Activated CD4-positive, alpha-beta memory T cell treated with anti-CD3 and anti-CD28 coated beads, Interleukin-2, amount 10 ng/mL, durations not matched to agents 7 days and 5 days (primary cell): ENCODE data around the gene NRROS. TPM values are rescaled to one million over a fixed set of nuclear protein-coding genes. Genes with fewer than 3 reads are reported as not detected.

ENCODE experiments used
- CTCF ChIA-PET: fragments of 350-600 bp; sonication (Branson Sonifier 250); formaldehyde crosslinking; loops from one replicate; lab custom pipeline; 2021; ENCODE audit warnings: antibody characterized with exemption, inconsistent platforms; lab: Charles Lee
- POLR2A ChIA-PET: fragments of 350-600 bp; sonication (Branson Sonifier 250); formaldehyde crosslinking; loops from one replicate; lab custom pipeline; 2021; ENCODE audit warnings: antibody characterized with exemption; lab: Charles Lee
- DNase-seq: peaks from one replicate; pipeline ENCODE4 v3.0.0-alpha.2; 2020
- H3K27ac Mint-ChIP-seq: one replicate; pipeline ENCODE4 v1.8.0; 2021; ENCODE audit warnings: mild to moderate bottlenecking, mixed read lengths
- H3K27me3 Mint-ChIP-seq: one replicate; pipeline ENCODE4 v1.8.0; 2021; ENCODE audit warnings: mixed read lengths
- H3K36me3 Mint-ChIP-seq: one replicate; pipeline ENCODE4 v1.8.0; 2021; ENCODE audit warnings: low read depth, mixed read lengths
- H3K4me1 Mint-ChIP-seq: one replicate; pipeline ENCODE4 v1.8.0; 2021; ENCODE audit warnings: mixed read lengths
- H3K4me3 Mint-ChIP-seq: one replicate; pipeline ENCODE4 v1.8.0; 2021; ENCODE audit warnings: mild to moderate bottlenecking, mixed read lengths
- H3K9me3 Mint-ChIP-seq: one replicate; pipeline ENCODE4 v1.8.0; 2021; ENCODE audit warnings: mixed read lengths
- total RNA-seq, 2 experiments: library from RNA; stranded (reverse); gene quantifications; one replicate each; pipeline ENCODE4 v1.2.3, GENCODE V29; 2021

The NRROS gene
- total RNA-seq, 2 experiments from 2014 or later = 50.1 to 52.8 TPM

DNA sequence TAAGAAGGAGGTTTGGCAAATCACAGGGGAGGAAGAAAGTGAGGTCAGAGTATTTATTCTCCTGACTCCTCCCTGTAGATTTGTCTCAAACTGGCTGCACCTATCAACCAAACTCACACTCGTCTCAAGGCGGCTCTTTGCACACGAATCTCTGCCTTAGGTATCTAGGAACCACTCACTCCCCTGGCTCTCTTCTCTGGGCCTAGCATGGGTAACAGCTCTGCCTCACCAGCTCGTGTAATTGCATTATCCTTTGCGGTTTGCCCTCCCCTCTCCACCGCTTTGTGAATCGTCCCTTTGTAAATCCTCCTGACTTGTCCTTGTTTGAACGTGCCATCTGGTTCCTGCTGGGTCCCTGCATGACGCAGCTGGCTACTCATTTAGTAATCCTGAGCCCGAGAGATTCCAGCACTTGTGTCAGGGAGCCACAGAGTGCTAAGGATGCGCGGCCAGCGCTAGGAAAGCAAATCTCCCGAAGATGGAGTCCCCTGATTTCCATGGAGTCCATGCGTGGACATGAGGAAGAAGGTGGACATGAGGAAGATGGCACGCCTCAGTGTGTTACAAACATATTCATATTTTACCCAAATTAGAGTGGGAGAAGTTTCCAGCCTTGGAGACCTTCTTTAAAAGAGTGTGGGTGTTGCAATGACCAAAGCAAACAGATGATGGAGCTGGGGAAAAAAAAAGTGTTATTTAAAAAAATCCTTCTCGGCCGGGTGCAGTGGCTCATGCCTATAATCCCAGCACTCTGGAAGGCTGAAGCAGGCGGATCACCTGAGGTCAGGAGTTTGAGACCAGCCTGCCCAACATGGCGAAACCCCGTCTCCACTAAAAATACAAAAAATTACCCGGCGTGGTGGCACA, 26.7 kb downstream of the NRROS start:
- H3K4me3 Mint-ChIP-seq = no peak overlapping the region
- no peaks in the 10 kb centered on the region for H3K27me3 Mint-ChIP-seq
- no peak for DNase-seq
- peaks cover 20% of the 10 kb centered on the region for H3K4me1 Mint-ChIP-seq
- H3K9me3 Mint-ChIP-seq = no peaks in the 10 kb centered on the region
- H3K27ac Mint-ChIP-seq = no peak overlapping the region
- ChIA-PET POLR2A (no interaction called here), CTCF (no interaction called here)
- peaks cover 25% of the 10 kb centered on the region for H3K36me3 Mint-ChIP-seq

DNA sequence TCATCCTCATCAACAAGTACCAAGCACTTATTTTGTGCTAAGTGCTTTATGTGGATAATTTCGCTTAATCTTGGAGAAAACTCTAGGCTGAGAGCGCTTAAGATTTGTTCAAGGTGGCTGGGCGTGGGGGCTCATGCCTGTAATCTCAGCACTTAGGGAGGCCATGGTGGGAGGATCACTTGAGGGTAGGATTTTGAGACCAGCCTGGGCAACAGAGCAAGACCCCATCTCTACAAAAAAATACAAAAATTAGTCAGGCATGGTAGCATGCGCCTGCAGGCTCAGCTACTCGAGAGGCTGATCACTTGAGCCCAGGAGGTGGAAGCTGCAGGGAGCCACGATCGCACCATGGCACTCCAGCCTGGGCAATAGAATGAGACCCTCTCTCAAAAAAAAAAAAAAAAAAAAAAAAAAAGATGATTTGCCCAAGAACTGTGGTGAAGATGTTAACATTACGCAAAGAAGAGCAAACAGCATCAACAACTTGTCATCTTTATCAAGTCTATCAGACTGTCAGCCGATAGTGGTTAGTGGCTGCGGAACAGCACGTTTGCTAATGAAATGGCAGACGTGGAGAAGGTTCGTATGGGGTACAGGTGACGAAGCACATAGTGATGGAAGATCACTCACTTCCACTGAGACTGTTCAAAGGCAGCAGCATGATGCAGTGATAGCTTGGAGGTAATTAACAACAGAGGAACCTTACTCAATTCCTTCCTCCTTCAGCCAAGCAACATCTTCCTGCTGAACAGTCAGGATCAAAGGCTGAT, 27.7 kb downstream of the NRROS start:
- H3K27me3 Mint-ChIP-seq = no peaks in the 10 kb centered on the region
- POLR2A ChIA-PET = no interaction called here
- H3K9me3 Mint-ChIP-seq = no peaks in the 10 kb centered on the region
- CTCF ChIA-PET = no interaction called here
- DNase-seq = no peak
- H3K36me3 Mint-ChIP-seq = peaks cover 18% of the 10 kb centered on the region
- no peak overlapping the region for H3K27ac Mint-ChIP-seq
- peaks cover 24% of the 10 kb centered on the region for H3K4me1 Mint-ChIP-seq
- no peak overlapping the region for H3K4me3 Mint-ChIP-seq

DNA sequence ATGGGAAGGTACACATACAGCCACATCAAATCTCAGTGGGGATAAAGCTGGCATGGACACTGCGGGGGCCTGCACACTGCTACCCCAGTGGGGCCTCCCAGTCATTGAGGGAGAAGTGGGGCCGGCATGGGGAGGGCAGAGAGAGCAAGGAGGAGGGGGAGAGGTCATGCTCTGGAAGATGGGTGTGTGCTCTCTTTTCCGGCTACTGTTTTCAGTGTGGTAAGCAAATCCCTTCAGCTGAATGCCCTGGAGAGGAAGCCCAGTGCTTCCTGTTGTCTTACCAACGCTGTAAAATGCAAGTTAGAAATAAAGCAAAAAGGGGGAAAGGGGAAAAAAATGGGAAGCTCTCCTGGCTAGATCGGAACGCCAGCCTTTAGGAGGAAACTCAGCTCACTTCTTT, 30.8 kb downstream of the NRROS start:
- H3K36me3 Mint-ChIP-seq = peaks cover 17% of the 10 kb centered on the region
- peak; percentile 21 for DNase-seq
- H3K4me3 Mint-ChIP-seq = peak overlapping the region; percentile 56
- ChIA-PET POLR2A (interaction anchor here (0.9 to 1.5 kb wide), 5 partner anchors 16 to 204 kb away, joined by 3 to 7 read pairs (median 3); partner anchors contain the start of gene NRROS), CTCF (interaction anchor here (0.8 to 2.8 kb wide), 3 partner anchors 9 to 66 kb away, joined by 3 to 16 read pairs (median 3); no protein-coding TSS in a partner anchor)
- peaks cover 30% of the 10 kb centered on the region for H3K4me1 Mint-ChIP-seq
- H3K27me3 Mint-ChIP-seq = no peaks in the 10 kb centered on the region
- H3K9me3 Mint-ChIP-seq = peaks cover 2% of the 10 kb centered on the region
- H3K27ac Mint-ChIP-seq = peak overlapping the region; percentile 76

DNA sequence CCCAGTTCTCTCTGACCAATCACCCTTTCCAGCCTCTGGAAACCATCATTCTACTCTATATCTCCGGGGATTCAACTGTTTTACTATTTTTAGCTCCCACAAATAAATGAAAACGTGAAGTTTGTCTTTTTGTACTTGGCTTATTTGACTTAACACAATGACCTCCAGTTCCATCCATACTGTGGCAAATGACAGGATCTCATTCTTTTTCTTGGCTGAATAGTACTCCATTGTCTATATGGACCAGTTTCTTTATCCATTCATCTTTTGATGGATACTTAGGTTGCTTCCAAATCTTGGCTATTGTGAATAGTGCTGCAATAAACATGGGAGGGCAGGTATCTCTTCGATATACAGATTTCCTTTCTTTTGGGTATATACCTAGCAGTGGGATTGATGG, 34.1 kb downstream of the NRROS start:
- POLR2A ChIA-PET = interaction anchor here (1.0 kb wide), 1 partner anchor 34 kb away, joined by 3 read pairs; the partner anchor contains the start of gene NRROS
- DNase-seq = no peak
- Mint-ChIP-seq H3K4me1 (peaks cover 49% of the 10 kb centered on the region), H3K9me3 (peaks cover 2% of the 10 kb centered on the region), H3K27ac (no peak overlapping the region), H3K27me3 (no peaks in the 10 kb centered on the region), H3K4me3 (no peak overlapping the region), H3K36me3 (peaks cover 16% of the 10 kb centered on the region)
- CTCF ChIA-PET = interaction anchor here (1.7 kb wide), 1 partner anchor 64 kb away, joined by 5 read pairs; no protein-coding TSS in a partner anchor

DNA sequence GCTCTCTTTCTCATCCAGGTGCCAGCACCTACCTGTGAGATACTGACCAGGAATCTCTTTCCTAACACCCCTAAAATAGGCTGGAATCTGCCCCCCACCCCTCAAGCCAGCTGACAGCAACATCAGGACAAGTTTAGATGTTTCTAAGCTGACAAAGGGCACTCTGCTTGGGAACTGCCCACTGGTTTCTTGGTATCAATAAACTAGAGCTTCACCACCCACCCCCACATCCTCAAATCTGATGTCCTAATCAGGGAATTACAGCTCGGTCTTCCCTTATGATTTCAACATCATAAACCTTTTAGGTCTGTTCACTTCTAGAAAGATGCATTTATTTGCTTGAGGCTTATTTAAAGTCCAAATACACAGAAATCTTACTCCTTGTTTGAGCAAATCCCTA, 37.9 kb downstream of the NRROS start:
- Mint-ChIP-seq H3K4me1 (peaks cover 27% of the 10 kb centered on the region), H3K4me3 (no peak overlapping the region), H3K27ac (no peak overlapping the region), H3K36me3 (peaks cover 19% of the 10 kb centered on the region), H3K27me3 (no peaks in the 10 kb centered on the region), H3K9me3 (peaks cover 5% of the 10 kb centered on the region)
- no peak for DNase-seq
- ChIA-PET CTCF (interaction anchor here (0.8 to 2.1 kb wide), 10 partner anchors 8 to 149 kb away, joined by 3 to 20 read pairs (median 5); partner anchors contain the start of gene NRROS), POLR2A (interaction anchor here (0.9 to 2.1 kb wide), 6 partner anchors 37 to 265 kb away, joined by 3 to 8 read pairs (median 4); partner anchors contain the start of genes NCBP2, NRROS and PAK2)

DNA sequence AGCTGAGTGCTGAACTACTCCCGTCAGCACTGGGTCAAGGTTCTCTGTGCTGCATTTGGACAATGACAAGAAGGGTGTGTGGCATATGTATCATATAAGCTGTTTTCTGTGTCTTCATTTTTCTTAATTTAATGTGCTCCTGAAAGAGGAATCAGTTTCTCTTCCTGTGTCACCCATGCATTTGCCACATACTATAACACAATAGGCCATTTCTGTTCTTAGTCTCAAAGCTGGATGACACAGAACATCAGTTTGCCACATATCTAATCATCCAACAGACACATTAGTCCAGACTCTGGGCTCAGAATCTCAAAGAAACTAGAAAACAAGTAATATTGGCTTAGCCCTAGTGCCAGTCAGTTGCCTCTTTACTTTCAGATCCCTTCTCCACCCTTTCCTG, 38.4 kb downstream of the NRROS start:
- no peak overlapping the region for H3K27ac Mint-ChIP-seq
- H3K27me3 Mint-ChIP-seq = no peaks in the 10 kb centered on the region
- peaks cover 7% of the 10 kb centered on the region for H3K9me3 Mint-ChIP-seq
- ChIA-PET CTCF (interaction anchor here (1.2 to 2.1 kb wide), 7 partner anchors 13 to 149 kb away, joined by 3 to 20 read pairs (median 5); partner anchors contain the start of gene NRROS), POLR2A (interaction anchor here (0.9 to 2.1 kb wide), 5 partner anchors 38 to 265 kb away, joined by 3 to 8 read pairs (median 3); partner anchors contain the start of genes NCBP2 and PAK2)
- H3K4me3 Mint-ChIP-seq = no peak overlapping the region
- DNase-seq = no peak
- peaks cover 28% of the 10 kb centered on the region for H3K4me1 Mint-ChIP-seq
- peaks cover 21% of the 10 kb centered on the region for H3K36me3 Mint-ChIP-seq

DNA sequence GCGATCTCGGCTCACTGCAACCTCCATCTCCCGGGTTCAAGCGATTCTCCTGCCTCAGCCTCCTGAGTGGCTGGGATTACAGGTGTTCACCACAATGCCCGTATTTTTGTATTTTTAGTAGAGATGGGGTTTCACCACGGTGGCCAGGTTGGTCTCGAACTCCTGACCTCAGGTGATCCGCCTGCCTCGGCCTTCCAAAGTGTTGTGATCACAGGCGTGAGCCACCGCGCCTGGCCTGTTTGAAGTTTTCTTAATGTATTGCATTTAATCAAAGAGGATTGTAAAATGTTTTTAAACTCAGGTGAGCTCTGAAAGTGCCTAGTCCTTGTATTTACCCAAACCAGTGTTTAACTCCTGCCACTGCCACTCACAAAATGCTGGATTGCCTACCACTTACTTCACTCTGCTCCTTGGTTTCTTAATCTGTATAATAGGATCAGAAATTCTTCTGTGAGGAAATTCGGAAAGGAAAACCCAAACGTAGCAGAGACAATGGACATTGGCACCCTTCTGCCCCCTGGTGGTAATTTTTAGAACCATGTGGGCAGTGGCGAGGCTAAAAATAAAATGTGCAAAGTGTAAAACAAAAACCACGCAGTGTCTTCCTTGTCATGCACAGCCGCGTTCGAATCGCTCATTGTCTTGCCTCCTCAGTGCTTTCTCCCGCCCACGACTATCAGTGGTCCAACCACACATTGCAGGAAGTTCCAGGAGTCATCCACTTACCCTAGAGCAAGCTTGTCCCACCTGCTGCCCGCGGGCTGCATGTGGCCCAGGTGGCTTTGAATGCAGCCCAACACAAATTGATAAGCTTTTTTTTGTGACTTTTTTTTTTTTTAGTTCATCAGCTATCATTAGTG, 45.3 kb downstream of the NRROS start:
- POLR2A ChIA-PET = interaction anchor here (0.7 to 2.7 kb wide), 8 partner anchors 28 to 156 kb away, joined by 3 to 26 read pairs (median 6); partner anchors contain the start of genes CEP19 and PIGX
- peaks cover 10% of the 10 kb centered on the region for H3K36me3 Mint-ChIP-seq
- H3K4me1 Mint-ChIP-seq = peaks cover 33% of the 10 kb centered on the region
- peak overlapping the region; percentile 52 for H3K4me3 Mint-ChIP-seq
- H3K27me3 Mint-ChIP-seq = no peaks in the 10 kb centered on the region
- peak overlapping the region; percentile 63 for H3K27ac Mint-ChIP-seq
- CTCF ChIA-PET = interaction anchor here (0.6 to 9.0 kb wide), 29 partner anchors 8 to 426 kb away, joined by 3 to 219 read pairs (median 4); partner anchors contain the start of genes FBXO45, NRROS, PAK2 and WDR53
- DNase-seq = peak; percentile 71
- H3K9me3 Mint-ChIP-seq = peaks cover 8% of the 10 kb centered on the region

DNA sequence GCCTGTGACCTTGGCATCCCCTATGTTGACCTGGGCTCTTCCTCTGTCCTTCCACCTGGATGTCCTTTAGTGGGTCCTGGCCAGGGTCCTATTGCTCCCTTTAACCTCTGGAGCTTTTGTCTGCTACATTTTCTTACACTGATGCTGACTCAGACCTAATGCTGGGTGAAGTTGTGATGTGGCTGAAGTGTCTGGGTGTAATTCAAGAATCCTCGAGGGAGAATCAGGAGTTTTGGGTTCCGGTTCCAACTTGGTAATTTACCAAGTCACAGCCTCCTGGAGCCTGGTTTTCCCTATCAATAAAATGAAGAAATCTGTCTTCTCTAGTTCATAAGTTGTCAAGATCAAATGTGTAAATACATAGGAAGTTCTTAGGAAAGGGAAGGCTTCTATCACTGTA, 46.9 kb downstream of the NRROS start:
- no peak for DNase-seq
- no peak overlapping the region for H3K4me3 Mint-ChIP-seq
- H3K36me3 Mint-ChIP-seq = peaks cover 10% of the 10 kb centered on the region
- H3K4me1 Mint-ChIP-seq = peaks cover 33% of the 10 kb centered on the region
- no peak overlapping the region for H3K27ac Mint-ChIP-seq
- POLR2A ChIA-PET = interaction anchor here (2.7 kb wide), 1 partner anchor 77 kb away, joined by 26 read pairs; no protein-coding TSS in a partner anchor
- H3K9me3 Mint-ChIP-seq = peaks cover 8% of the 10 kb centered on the region
- CTCF ChIA-PET = interaction anchor here (0.9 to 9.0 kb wide), 5 partner anchors 8 to 102 kb away, joined by 3 to 219 read pairs (median 13); partner anchors contain the start of genes NRROS and PAK2
- no peaks in the 10 kb centered on the region for H3K27me3 Mint-ChIP-seq

DNA sequence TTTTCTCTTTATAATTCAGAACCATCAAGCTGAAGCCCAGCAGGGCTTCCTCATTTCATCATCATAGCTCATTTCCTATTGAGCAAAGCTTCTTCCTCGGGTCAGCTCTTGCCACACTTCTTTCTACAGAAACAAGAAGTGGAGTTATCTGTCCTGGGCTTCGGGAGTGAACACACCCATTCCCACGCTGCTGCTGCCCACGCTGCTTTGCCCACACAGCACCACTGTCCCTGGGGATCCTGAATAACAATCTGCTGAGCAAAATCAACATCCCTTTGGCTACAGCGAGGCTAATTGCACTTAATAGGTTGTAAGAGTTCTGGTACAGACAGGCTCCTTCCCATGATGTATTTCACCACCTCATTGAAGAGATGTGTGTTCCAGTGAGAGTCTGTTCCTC, 48.9 kb downstream of the NRROS start:
- Mint-ChIP-seq H3K4me1 (peaks cover 33% of the 10 kb centered on the region), H3K27ac (no peak overlapping the region), H3K4me3 (no peak overlapping the region), H3K36me3 (peaks cover 3% of the 10 kb centered on the region), H3K9me3 (no peaks in the 10 kb centered on the region), H3K27me3 (no peaks in the 10 kb centered on the region)
- POLR2A ChIA-PET = interaction anchor here (1.3 to 1.5 kb wide), 2 partner anchors 47 to 160 kb away, joined by 3 read pairs; no protein-coding TSS in a partner anchor
- CTCF ChIA-PET = interaction anchor here (0.7 to 9.0 kb wide), 7 partner anchors 10 to 160 kb away, joined by 3 to 219 read pairs (median 4); partner anchors contain the start of genes CEP19 and PIGX
- DNase-seq = no peak

DNA sequence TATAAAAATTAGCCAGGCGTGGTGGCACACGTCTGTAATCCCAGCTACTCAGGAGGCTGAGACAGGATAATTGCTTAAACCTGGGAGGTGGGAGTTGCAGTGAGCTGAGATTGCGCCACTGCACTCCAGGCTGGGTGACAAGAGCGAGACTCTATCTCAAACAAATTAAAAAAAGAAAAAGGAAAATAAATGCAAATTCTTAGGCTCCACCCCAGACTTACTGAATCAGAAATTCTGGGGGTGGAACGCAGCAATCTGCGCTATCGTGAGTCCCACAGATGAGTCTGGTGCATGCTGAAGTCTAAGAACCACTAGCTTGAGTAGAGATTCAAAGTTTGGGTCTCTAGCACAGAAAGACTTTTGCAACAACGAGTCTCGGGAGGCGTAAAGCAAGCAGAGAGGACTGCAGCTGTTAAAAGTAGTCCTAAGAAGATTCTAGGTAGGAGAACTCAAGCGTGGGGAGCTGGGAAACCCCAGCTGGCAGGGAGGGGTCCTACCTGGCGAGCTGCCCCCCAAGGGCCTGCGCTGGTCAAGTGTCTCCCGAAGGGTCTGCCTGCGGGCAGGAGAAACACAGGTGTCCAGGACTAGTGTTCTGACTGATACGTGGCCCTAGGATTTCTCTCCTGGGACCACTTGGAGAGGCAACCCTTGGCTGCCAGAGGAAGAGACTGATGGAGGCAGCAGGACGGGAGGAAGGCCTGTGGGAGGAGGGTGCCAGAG, 50.6 kb downstream of the NRROS start:
- CTCF ChIA-PET = interaction anchor here (2.0 to 9.0 kb wide), 2 partner anchors 13 to 81 kb away, joined by 5 to 219 read pairs; no protein-coding TSS in a partner anchor

DNA sequence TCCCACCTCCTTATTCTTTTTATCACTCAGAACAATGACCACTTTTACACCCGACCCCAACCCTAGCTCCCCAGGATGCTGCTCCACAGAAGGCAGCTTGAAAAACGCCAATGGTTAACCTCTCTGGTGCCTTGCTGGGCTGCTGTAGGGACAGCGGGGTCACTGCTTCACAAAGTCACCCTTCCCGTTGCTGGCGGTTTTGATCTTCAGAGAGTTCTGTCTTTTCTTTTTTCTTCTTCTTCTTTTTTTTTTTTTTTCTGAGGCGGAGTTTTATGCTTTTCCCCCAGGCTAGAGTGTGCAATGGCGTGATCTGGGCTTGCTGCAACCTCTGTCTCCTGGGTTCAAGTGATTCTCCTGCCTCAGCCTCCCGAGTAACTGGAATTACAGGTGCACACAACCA, 51.9 kb downstream of the NRROS start:
- Mint-ChIP-seq H3K9me3 (no peaks in the 10 kb centered on the region), H3K4me3 (no peak overlapping the region), H3K27ac (no peak overlapping the region), H3K36me3 (no peaks in the 10 kb centered on the region), H3K4me1 (peaks cover 23% of the 10 kb centered on the region), H3K27me3 (no peaks in the 10 kb centered on the region)
- POLR2A ChIA-PET = interaction anchor here (1.1 to 1.4 kb wide), 2 partner anchors 61 to 176 kb away, joined by 3 to 4 read pairs; partner anchors contain the start of gene SENP5
- DNase-seq = no peak
- CTCF ChIA-PET = interaction anchor here (0.7 to 9.0 kb wide), 4 partner anchors 14 to 162 kb away, joined by 3 to 219 read pairs (median 4); no protein-coding TSS in a partner anchor

More for the DNA sequence above, 50.6 kb downstream of the NRROS start:
- H3K36me3 Mint-ChIP-seq = no peaks in the 10 kb centered on the region
- no peaks in the 10 kb centered on the region for H3K9me3 Mint-ChIP-seq
- no peak for DNase-seq
- POLR2A ChIA-PET = interaction anchor here (1.4 kb wide), 1 partner anchor 60 kb away, joined by 4 read pairs; no protein-coding TSS in a partner anchor
- no peak overlapping the region for H3K27ac Mint-ChIP-seq
- H3K4me3 Mint-ChIP-seq = no peak overlapping the region
- H3K27me3 Mint-ChIP-seq = no peaks in the 10 kb centered on the region
- H3K4me1 Mint-ChIP-seq = peaks cover 23% of the 10 kb centered on the region
